ENCODE results near the gene MATN4.
A peak's percentile ranks its signal among the peaks of the same experiment; 100 is the strongest.

The MATN4 gene

GRCh38 chr20:45340951-45341350, 32.9 kb upstream of the MATN4 start:
- no peak for DNase-seq

GRCh38 chr20:45340236-45340847, 32.2 kb upstream of the MATN4 start:
- DNase-seq, result no peak

GRCh38 chr20:45339799-45340198, 31.7 kb upstream of the MATN4 start:
- no peak for DNase-seq

GRCh38 chr20:45339084-45339483, 31.0 kb upstream of the MATN4 start:
- no peak for DNase-seq

DNA sequence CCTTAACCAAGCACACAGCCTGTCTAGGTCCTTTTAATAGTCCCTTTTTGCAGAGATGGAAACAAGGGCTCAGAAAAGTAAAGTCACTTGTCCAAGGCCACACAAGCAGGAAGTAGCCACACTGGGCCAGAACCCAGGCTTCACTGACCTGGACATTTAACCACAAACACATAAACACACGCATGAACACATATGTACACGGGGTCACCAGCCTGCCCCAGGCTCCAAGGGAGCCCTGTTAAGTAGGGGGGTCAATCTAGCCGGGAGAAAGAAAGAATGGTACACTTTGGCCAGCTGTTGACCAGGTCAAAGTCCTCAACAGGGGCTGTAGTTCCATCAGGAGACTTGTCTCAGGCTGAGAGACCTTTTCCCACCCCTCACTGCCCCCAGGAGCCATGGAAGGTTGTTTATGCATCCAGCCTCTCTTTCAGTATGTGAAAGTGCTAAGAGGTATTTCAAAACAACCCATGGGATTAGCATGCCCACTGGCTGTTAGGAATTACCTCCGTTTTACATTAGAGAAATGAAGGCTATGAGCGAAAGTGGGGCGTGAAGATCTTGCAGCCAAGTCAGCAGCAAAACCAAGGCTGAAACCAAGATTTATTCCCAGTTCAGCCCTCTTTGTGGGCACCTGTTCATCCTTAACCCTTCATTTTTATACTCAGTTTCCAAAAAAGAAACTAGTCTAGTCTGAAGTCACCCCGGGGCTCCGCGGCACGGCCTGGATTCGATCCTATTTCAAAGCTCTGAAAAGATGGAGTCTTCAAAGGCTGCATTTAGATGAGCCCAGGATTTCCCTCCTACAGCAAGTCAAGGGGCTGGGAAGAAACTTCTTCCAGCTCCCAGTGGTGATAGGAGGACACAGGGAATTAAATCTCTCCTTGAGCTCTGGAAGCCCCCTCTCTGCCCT, 30.3 kb upstream of the MATN4 start:
- DNase-seq, result no peak

- no peak for DNase-seq
Measured at GRCh38 chr20:45337367-45338120, 29.4 kb upstream of the MATN4 start.

DNA sequence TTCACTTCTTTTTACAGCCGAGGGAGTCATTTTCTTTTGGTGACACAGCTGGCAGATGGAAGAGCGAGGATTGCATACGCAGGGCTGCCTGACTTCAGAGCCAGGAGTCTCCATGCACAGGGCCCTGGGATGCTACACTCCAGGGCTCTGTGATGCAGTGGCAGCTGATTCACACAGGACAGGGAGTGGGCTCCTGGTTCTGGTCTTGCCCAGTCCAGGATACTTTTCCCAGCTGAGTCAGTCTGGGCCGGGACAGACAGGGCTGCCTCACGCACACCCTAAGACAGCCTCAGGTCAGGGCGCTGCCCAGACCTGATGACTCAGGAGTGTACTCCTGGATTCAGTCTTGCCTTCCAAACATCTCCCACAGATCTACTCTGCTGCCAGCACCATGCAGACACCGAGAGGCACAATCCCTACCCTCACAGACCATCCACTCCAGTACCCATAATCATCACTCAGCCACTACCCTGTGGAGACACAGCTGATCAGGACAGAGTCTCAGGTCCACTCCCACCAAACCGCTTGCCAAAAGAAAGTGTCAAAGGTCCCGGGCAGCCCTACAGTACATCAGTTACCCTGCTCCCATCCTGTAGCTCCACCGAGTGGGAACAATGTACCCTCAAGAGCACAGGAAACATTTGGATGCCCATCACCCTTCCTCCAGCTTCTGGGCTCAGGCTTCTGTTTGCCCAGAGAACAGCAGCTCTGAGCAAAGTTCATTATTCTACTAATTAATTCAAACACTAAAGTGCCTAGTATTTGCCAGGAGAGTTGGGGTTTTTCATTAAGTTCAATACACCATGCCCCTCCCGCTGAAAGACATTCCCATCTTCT, 28.6 kb upstream of the MATN4 start:
- DNase-seq, result no peak

- no peak for DNase-seq
Measured at GRCh38 chr20:45330476-45330875, 22.4 kb upstream of the MATN4 start.

- DNase-seq, result no peak
Measured at GRCh38 chr20:45329497-45330319, 21.6 kb upstream of the MATN4 start.

GRCh38 chr20:45328451-45328850, 20.4 kb upstream of the MATN4 start:
- no peak for DNase-seq

GRCh38 chr20:45325371-45325770, 17.3 kb upstream of the MATN4 start:
- no peak for DNase-seq

- no peak for DNase-seq
Measured at GRCh38 chr20:45323731-45324130, 15.6 kb upstream of the MATN4 start.

DNA sequence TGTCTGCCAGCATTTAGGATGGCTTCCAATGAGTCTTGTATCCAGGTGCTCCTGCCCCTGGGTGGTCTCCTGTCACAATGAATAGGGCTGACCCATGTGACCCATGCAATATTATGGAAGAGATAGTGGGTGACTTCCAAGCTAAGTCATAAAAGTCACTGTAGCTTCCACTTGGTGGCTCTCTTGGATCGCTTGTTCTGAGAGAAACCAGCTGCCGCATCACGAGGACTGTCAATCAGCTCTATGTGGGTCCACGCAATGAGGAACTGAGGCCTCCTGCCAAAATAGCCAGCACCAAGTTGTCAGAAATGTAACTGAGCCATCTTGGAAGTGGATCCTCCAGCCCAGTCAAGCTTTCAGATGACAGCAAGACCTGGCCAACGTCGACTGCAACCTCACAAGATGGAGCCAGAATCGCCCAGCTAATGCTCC, 14.9 kb upstream of the MATN4 start:
- peak; percentile 75 for DNase-seq

DNA sequence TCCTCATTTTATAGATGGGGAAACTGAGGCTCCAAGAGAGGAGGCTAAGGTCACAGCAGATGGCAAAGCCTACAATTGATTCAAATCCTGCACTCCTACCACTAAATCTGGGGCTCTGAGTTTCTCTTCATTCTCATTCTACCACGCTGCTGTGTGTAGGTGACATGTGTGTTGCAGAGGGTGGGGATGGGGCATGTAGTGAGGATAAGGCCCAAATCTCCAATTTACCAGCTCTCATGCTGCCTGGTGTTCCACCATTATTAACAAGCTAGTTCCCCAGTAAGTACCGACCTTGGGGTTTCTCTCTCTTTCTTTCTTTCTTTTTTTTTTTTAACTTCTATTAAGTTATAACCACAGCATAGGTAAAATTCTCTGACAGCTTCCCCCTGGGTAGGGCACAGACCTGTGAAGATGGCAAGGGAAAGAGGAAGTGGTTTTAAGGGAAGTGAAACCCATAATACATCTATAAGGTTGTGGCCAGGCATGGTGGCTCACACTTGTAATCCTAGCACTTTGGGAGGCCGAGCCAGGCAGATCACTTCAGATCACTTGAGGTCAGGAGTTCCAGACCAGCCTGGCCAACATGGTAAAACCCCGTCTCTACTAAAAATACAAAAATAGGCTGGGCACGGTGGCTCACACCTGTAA, 13.0 kb upstream of the MATN4 start:
- no peak for DNase-seq

GRCh38 chr20:45318948-45319347, 10.8 kb upstream of the MATN4 start:
- no peak for DNase-seq

- no peak for DNase-seq
Measured at GRCh38 chr20:45318386-45318939, 10.4 kb upstream of the MATN4 start.

GRCh38 chr20:45317826-45318225, 9.7 kb upstream of the MATN4 start:
- DNase-seq, result no peak

- no peak for DNase-seq
Measured at GRCh38 chr20:45316150-45317080, 8.3 kb upstream of the MATN4 start.

- DNase-seq, result no peak
Measured at GRCh38 chr20:45315672-45316071, 7.6 kb upstream of the MATN4 start.

- DNase-seq, result no peak
Measured at GRCh38 chr20:45313943-45314342, 5.8 kb upstream of the MATN4 start.

All from DMS153 (cell line).